Measurements from ENCODE around the gene ABHD4. TPM values are rescaled to one million over a fixed set of nuclear protein-coding genes. Genes with fewer than 3 reads are reported as not detected.
"Not testable (repeated sequence)": the region's sequence is repeated elsewhere in the genome, so short reads cannot be mapped to it uniquely, and the experiment has no call there.

Gene ABHD4
- total RNA-seq, 1 donor from 2014 or later, result 7.5 TPM

- intact Hi-C loops (cut with micrococcal nuclease), result loop anchor here (1.0 kb wide), 3 partner anchors 9 to 446 kb away; partner anchors contain the start of gene DAD1
Measured at GRCh38 chr14:22560662-22561365, 37.3 kb upstream of the ABHD4 start.

GRCh38 chr14:22561366-22561660 is 36.8 kb upstream of the ABHD4 start:
- intact Hi-C loops (cut with micrococcal nuclease), result loop anchor here (1.0 kb wide), 3 partner anchors 9 to 446 kb away; partner anchors contain the start of gene DAD1

- intact Hi-C loops (cut with micrococcal nuclease), result loop anchor here (1.0 kb wide), 3 partner anchors 8 to 445 kb away; partner anchors contain the start of gene DAD1
Measured at GRCh38 chr14:22561661-22562579, 36.2 kb upstream of the ABHD4 start.

GRCh38 chr14:22563987-22564386 is 34.1 kb upstream of the ABHD4 start:
- intact Hi-C loops (cut with micrococcal nuclease), result no loop called here

- intact Hi-C loops (cut with micrococcal nuclease), result no loop called here
Measured at GRCh38 chr14:22564463-22564862, 33.6 kb upstream of the ABHD4 start.

- intact Hi-C loops (cut with micrococcal nuclease), result no loop called here
Measured at GRCh38 chr14:22565391-22565945, 32.6 kb upstream of the ABHD4 start.

- intact Hi-C loops (cut with micrococcal nuclease), result not testable (repeated sequence)
Measured at GRCh38 chr14:22566266-22566665, 31.8 kb upstream of the ABHD4 start.

GRCh38 chr14:22566845-22567244 is 31.3 kb upstream of the ABHD4 start:
- intact Hi-C loops (cut with micrococcal nuclease), result no loop called here

GRCh38 chr14:22567437-22567836 is 30.7 kb upstream of the ABHD4 start:
- intact Hi-C loops (cut with micrococcal nuclease), result no loop called here

GRCh38 chr14:22569106-22569736 is 28.9 kb upstream of the ABHD4 start:
- intact Hi-C loops (cut with micrococcal nuclease), result no loop called here

GRCh38 chr14:22569737-22570131 is 28.4 kb upstream of the ABHD4 start:
- intact Hi-C loops (cut with micrococcal nuclease), result loop anchor here (1.0 to 5.0 kb wide), 11 partner anchors 8 to 652 kb away; partner anchors contain the start of gene DAD1

- intact Hi-C loops (cut with micrococcal nuclease), result loop anchor here (1.0 to 5.0 kb wide), 11 partner anchors 9 to 653 kb away; partner anchors contain the start of gene DAD1
Measured at GRCh38 chr14:22570132-22570949, 27.8 kb upstream of the ABHD4 start.

GRCh38 chr14:22572562-22573058 is 25.5 kb upstream of the ABHD4 start:
- intact Hi-C loops (cut with micrococcal nuclease), result loop anchor here (5.0 kb wide), 1 partner anchor 270 kb away; no protein-coding TSS in a partner anchor

GRCh38 chr14:22573804-22574203 is 24.3 kb upstream of the ABHD4 start:
- intact Hi-C loops (cut with micrococcal nuclease), result loop anchor here (5.0 kb wide), 1 partner anchor 272 kb away; no protein-coding TSS in a partner anchor

GRCh38 chr14:22577334-22577908 is 20.7 kb upstream of the ABHD4 start:
- intact Hi-C loops (cut with micrococcal nuclease), result loop anchor here (5.0 kb wide), 1 partner anchor 135 kb away; no protein-coding TSS in a partner anchor

- intact Hi-C loops (cut with micrococcal nuclease), result loop anchor here (5.0 kb wide), 1 partner anchor 133 kb away; no protein-coding TSS in a partner anchor
Measured at GRCh38 chr14:22579236-22579635, 18.9 kb upstream of the ABHD4 start.

- intact Hi-C loops (cut with micrococcal nuclease), result loop anchor here (5.0 kb wide), 1 partner anchor 132 kb away; no protein-coding TSS in a partner anchor
Measured at GRCh38 chr14:22579881-22580280, 18.2 kb upstream of the ABHD4 start.

- intact Hi-C loops (cut with micrococcal nuclease), result no loop called here
Measured at GRCh38 chr14:22580625-22581024, 17.5 kb upstream of the ABHD4 start.

- intact Hi-C loops (cut with micrococcal nuclease), result no loop called here
Measured at GRCh38 chr14:22583994-22584393, 14.1 kb upstream of the ABHD4 start.

GRCh38 chr14:22587247-22587646 is 10.9 kb upstream of the ABHD4 start:
- intact Hi-C loops (cut with micrococcal nuclease), result no loop called here

All from T-helper 2 cell treated with Interferon-gamma antibody and Interleukin-4, amounts not matched to agents 100 ng/mL and 5 ng/mL, for 36 hours (primary cell).